GM19467 (cell line): ENCODE measurements around the gene HES7.

Experiments
- ATAC-seq: cut with Tn5 transposase; IDR thresholded peaks from one replicate; pipeline ENCODE4 v1.9.1; 2021; ENCODE audit warnings: mild to moderate bottlenecking, moderate library complexity; ENCODE audit not compliant: unreplicated experiment

The HES7 gene

DNA sequence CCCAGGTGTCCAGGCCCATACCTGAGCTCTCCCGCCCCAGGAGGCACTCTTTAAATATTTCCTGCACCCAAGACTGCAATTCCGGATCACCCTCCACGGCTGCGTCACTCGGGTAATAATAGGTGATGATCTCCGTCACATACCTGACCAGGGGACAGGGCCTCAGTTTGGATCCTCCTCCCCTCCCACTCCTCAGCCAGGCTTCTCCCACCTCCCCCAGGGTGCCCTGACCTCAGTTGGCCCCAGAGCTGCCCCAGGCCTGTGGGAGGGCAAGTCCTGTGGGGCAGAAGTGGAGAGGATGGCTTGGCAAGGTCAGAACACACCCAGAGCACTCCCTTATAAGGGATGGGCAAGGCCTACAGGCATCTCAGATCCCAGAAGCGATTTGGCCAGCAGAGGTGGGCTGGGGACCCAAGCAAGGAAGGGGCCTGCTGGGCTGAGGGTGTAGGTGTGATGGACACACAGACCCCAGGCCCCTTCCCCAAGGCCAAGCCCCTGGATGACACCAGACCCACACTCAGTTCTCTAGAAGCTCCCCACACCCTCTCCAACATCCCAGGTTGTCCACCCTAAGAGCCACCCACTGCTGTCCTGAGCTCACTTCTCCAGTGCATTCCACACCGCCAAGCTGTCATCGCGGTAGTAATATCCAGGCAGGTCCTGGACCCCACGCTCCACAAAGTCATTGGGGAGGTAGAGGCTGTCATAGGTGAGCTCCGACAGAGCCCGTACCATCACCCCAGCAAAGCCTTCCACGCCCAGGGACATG is 48.1 kb downstream of the HES7 start:
- no peak for ATAC-seq

DNA sequence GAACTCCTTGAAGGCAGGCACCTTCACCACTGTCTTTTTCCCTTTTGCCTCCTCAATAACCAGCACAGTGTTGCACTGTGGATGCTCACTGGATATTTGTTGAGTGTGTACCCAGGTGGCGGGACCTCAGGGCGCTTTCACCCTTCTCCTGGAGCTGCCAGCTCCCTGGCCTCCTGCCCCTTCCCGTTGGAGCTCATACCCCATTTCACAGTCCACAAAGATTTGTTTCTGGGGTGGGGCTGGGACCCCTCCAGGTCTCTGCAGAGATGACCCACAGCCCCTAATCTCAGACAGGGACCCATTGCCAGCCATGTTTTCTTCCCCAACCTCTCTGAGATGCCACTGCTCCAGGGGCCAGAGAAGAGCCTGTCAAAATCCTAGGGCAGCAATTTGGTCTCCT is 48.8 kb downstream of the HES7 start:
- ATAC-seq, result no peak

DNA sequence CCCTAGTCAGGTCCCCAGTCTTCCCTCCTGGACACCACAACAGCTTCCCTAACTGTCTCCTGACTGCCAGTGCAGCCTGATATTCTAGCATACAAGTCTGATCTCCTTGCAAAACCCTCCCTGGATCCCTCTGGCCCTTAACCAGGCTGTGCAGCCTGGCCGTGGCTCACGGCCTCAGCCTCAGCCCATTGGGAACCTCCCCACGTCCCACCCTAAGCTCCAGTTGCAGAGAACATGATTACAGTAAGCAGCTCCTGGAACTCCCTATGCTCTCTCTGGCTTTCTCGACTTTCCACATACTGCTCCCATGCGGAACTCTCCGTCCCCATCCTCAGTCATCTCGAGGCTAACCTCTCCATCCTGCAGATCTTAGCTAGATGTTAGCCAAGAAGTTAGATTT is 49.4 kb downstream of the HES7 start:
- no peak for ATAC-seq

DNA sequence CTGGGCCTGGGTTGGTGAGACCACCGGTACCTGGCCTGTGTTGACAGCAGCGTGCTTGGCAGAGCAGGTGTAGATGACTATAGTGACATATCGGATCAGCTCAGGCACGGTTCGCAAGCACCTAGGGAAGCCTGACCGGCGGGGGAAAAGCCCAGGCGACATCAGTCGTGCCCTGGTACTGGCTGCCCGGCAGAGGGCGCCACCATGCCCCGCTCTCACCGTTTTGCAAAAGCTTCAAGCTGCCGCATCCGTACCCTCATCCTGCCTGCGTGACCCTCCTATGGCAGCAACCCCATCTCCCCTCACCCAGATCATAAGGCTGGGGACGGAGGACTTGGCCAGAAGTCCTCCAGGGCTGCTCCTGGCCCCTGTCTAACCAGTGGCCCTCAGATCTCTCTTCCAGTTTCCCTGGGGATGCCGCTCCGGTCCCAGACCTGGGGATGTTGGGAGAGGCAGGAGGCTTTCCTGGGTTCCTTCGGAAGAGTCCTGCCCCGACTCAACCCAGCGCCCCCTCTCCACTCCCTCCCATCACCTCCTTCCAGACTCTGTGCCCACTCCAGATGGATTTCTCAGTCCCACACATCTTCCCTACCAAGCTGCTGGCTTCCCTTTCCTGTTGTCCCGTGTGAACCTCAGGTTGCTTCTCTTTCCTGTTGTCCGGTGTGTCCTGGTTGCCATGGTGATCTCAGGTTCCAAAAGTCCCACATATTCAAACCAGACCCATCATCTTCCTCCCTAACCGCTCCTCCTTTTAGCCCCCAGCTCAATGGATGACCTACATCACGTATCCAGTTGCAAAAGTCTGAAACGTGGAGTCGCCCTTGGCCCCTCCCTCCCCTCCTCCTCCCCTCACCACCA is 50.0 kb downstream of the HES7 start:
- no peak for ATAC-seq

DNA sequence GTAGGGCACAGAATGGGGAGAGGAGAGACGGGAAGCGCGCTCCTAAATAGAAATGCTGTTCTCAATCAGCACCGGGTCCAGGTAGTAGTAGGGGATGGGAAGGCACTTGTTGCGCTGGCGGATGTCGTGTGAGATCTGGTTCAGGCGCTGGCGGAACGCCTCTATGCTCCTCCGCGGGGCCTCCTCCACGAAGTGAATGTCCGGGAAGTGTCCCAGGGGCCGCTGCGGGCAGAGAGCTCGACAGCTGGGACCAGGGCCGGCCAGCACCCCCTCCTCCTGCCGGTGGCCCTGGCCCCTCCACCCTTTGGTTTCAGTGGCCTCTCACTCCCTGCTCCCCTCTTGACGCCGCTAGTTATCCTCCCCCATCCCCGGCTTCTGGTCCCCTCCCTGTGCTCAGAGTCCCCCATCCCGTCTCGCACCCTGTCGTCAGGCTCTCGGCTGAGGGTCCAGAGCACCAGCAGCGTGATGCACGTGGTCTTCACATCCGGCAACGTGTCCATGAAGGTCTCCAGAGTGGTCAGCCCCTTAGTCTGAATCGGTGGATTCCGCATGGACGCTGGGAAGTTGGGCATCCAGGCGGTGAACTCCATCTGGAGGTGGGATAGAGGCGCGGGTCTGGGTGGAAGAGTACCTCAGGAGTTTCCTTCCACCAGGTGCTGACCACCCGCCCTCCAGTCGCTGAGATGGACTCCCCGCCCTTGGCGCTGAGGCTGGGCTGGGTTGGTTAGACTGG is 51.0 kb downstream of the HES7 start:
- no peak for ATAC-seq

DNA sequence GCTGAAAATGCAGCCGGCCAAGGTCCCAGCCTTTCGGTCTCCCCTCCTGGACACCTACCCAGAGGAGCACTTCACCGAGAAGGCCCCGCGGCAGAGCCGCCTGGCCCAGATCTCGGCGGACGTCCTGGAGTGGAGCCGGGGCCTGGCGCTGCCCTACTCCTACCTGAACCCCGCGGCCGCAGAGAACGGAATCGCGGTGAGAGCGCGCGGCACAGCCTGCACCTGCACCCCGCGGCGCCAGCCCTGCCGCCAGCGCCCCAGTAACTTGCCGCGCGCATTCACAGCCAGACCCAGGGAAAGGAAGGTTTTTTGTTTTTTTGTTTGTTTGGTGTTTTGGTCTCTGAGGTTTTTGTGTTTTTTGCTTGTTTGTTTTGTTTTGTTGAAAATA is 51.6 kb downstream of the HES7 start:
- ATAC-seq, result no peak

DNA sequence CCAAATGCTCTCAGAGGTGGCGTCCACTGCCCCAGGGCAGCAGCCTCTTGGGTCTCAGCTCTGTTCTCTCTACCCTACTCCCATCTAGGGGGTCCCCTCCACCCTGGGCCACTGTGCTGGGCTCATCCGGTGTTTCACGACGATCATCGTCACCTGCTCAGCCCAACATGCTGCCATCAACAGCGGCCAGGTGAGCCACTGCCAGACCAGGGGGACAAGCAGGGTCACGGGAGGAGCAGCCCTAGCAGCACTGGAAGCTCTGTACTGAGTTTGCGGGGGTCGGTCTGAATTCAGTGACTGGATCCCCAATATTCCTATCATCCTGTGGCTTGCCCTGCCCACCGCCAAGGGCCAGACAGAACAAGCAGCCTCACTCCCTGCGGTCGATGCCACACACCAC is 52.4 kb downstream of the HES7 start:
- ATAC-seq, result no peak
